HL-60 (cell line): ENCODE data around the gene KDM2B.
A peak's percentile ranks its signal among the peaks of the same experiment; 100 is the strongest.

Source experiments
- CTCF ChIP-seq: IDR thresholded peaks from one replicate; pipeline ENCODE4 v1.5.1; 2011; ENCODE audit warnings: low read length, control low read depth, inconsistent platforms; ENCODE audit not compliant: insufficient read depth
- POLR2AphosphoS5 ChIP-seq: IDR thresholded peaks from 2 replicates; pipeline ENCODE4 v1.6.1; 2012; ENCODE audit warnings: low read depth
- REST ChIP-seq: IDR thresholded peaks from 2 replicates; pipeline ENCODE4 v1.6.1; 2012; ENCODE audit warnings: low read depth; ENCODE audit not compliant: insufficient replicate concordance

GRCh38 chr12:121543786-121544185 is 37.0 kb downstream of the KDM2B start:
- TF ChIP-seq CTCF (no peak), POLR2AphosphoS5 (0 out of 2 replicates have a peak, but pooled peaks have one; percentile 37), REST (no peak)
